ENCODE data around the gene PRAMEF5.
"Not testable (repeated sequence)": the region's sequence is repeated elsewhere in the genome, so short reads cannot be mapped to it uniquely, and the experiment has no call there.

DNA sequence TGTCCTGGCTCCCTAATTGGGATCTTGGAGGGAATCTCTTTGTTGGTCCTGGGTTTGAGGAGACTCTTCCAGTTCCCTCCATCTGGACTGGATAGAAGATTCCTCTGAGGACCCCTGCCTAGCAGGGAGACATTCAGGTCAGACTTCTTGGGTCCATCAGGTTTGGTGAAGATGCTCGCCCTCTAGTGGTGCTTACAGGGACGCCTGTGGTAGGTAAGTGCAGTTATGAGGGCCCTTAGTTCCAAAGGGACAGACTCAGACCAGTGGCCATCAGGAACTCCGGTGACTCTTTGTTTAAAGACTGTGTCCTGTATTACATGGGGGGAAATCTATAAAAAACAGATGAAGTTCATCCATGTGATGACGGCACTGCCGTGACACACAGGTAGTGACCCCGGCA is 23.0 kb downstream of the PRAMEF5 start:
- TF ChIP-seq, protein P1, sequence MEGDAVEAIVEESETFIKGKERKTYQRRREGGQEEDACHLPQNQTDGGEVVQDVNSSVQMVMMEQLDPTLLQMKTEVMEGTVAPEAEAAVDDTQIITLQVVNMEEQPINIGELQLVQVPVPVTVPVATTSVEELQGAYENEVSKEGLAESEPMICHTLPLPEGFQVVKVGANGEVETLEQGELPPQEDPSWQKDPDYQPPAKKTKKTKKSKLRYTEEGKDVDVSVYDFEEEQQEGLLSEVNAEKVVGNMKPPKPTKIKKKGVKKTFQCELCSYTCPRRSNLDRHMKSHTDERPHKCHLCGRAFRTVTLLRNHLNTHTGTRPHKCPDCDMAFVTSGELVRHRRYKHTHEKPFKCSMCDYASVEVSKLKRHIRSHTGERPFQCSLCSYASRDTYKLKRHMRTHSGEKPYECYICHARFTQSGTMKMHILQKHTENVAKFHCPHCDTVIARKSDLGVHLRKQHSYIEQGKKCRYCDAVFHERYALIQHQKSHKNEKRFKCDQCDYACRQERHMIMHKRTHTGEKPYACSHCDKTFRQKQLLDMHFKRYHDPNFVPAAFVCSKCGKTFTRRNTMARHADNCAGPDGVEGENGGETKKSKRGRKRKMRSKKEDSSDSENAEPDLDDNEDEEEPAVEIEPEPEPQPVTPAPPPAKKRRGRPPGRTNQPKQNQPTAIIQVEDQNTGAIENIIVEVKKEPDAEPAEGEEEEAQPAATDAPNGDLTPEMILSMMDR (IDR thresholded peaks at IDR 0.05) = not testable (repeated sequence)
- TF ChIP-seq POLR2A (IDR thresholded peaks at IDR 0.05) = not testable (repeated sequence)

Data from lower leg skin (tissue), 3 donors.